Spinal cord (tissue), 4 donors: ENCODE measurements around the gene C10orf143. TPM values are rescaled to one million over a fixed set of nuclear protein-coding genes. Genes with fewer than 3 reads are reported as not detected.

Experiments
- polyA plus RNA-seq, 2 donors: library from polyadenylated mRNA; unstranded; fragments of 120-200 nt; gene quantifications; one replicate each; pipeline ENCODE4 v1.2.1, GENCODE V29; 2013; ENCODE audit not compliant: insufficient read length in 2 of 2
- total RNA-seq, 2 donors: library from RNA; depleted of rRNA in 1 of 2; stranded (reverse); fragments of 120-200 nt in 1 of 2; fragments of >200 nt in 1 of 2; gene quantifications; one replicate each; pipeline versions ENCODE4 v1.2.3 to v1.2.4, GENCODE V29; 2013 to 2014

C10orf143 gene
- total and polyA plus RNA-seq, 4 donors, result 0.79 to 4.5 (median 3.0) TPM

Other genes starting within 250 kb of the C10orf143 start
- 10 to 100 TPM; 14.3 to 83.1 TPM for gene EBF3, start 146.6 kb downstream of the C10orf143 start, total RNA-seq
- 100 to 1,000 TPM; 149 to 166 TPM for gene EBF3, start 146.6 kb downstream of the C10orf143 start, polyA plus RNA-seq
- gene GLRX3, start 25.6 kb upstream of the C10orf143 start, total RNA-seq, result 10 to 100 TPM; 65.1 to 68.7 TPM
- gene GLRX3, start 25.6 kb upstream of the C10orf143 start, polyA plus RNA-seq, result 100 to 1,000 TPM; 100 to 101 TPM